Fibroblast of skin of scalp (primary cell): ENCODE measurements around the gene CDC42BPG.
"Not testable (repeated sequence)": the region's sequence is repeated elsewhere in the genome, so short reads cannot be mapped to it uniquely, and the experiment has no call there.

ENCODE experiments used
- DNase-seq: peaks from one replicate; pipeline ENCODE4 v3.0.0-alpha.2; 2013

CDC42BPG gene

DNA sequence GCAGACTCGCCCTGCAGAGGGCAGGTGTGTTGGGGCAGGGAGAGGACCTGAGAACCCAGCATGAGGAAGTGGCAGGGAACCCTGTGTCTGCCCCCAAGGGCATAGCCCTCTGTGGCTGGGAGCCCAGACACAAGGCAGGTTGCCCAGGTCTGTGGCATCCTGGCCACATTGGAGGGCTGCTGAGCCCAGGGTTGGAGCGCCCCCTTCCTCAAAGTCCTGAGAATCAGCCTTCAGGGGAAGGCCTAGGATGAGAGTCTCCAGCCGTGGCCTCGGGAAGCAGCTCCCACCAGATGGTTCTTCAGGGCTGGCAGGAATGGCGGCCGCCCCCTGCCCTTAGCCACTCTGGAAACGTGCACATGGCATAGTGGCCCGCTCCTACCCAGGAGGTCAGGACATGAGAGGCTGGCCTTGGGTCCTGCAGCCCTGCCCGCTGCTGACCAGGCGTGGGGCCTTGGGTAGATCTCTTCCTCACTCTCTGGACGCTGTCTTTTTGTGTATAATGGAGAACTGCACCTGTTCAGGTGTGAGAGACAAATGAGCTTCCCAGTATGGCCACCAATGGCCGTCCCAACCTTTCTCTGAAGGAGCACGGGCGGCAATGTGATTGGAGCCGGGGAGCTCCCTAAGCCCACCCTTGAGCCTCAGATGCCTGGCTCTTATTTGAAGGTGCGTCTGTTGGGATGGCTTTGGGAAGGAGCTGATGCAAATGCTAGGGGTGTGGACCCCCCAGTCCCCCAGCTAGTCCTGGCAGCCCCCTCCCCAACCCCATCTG lies 4.6 kb upstream of the CDC42BPG start:
- no peak for DNase-seq

DNA sequence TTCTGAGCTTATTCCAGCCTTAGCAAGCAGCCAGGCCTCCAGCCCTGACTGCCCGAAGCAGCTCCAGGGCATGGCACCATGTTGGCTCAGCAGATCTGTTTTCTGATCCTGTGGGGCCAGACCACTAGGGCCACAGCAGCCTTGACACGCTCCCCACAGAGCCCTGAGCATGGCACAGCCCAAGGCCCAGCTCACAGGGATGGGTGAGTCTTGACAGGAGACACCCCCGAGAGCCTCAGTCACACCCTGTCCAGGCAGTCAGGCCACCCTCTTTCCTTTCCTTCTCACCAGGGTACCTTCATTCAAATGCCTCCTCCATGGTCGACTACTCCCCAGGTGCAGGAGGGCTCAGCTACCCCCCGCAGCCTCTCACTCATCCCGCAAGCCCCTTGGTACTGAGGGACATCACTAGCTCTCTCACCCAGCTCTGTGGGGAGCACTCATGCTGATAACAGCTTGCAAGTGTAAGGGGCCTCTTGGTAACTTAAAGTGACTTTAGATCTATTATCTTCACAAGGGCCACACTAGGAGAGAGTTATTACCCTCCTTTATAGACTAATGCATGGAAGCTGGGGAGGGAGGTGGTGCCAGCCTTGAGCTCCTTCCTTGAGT lies 3.9 kb upstream of the CDC42BPG start:
- no peak for DNase-seq

DNA sequence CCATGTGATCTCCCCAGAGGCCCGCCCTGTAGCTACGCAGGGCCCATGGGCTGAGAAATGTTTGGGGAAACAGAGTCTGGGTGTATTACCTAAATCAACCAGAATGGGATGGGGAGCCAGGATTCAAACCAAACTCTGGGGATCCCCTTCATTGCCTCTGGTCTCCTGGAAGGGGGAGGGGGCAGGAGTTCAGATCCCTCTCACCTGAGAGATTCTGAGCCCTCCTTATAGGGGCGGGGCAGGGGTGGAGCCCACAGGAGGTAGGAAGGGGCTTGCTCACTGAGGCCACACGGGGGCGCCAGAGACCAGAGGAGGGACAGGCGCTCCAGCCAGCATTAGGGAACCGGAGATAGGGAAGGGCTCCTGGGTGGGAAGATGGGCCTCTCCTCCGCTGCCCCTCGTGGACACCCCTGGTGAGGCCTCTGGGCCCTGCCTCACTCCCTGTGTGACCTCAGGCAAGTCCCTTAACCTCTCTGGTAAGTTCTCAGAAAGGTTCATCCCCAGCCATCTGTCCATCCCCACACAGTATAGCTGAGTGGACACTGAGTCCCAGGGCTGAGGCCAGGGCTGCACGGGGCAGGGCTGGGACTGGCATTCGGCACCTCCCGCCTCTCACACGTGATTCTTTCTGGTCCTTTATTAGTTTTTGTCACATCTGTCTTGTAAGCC lies 2.7 kb upstream of the CDC42BPG start:
- peak; percentile 92 for DNase-seq

GRCh38 chr11:64845776-64846129 lies 1.3 kb upstream of the CDC42BPG start:
- DNase-seq = not testable (repeated sequence)

- DNase-seq = no peak
These were observed 799 bp upstream of the CDC42BPG start for GRCh38 chr11:64845129-64845775.

DNA sequence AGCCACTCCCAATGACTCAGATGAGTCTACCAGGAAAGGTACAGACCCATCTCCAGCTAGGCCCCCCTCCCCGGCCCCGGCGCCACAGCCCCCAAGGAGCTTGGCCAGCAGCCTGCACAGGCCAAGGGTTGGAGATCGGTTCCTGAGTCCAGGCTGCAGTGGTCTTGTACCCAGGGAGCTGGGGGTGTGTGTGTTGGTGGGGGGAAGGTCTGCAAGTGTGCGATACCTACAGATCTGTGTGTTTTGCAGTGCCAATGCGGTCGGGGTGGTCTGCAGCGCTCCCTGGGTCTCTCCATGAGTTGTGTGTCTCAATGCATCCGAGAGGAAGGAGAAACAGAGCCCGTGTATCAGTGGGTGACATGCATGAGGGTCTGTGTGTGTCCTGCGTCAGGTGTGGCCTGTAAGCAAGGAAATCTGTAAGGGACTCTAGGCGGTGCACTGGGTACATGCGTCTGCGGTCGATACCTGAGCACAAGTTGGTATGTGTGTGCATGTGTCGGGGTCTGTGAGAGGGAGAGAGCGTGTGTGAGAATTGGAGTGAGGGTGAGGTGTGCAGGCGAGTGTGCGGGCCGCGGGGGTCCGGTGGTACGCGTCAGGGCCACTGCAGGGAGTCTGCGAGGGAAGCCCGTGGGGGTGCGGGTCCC lies 645 bp downstream of the CDC42BPG start:
- DNase-seq = no peak

DNA sequence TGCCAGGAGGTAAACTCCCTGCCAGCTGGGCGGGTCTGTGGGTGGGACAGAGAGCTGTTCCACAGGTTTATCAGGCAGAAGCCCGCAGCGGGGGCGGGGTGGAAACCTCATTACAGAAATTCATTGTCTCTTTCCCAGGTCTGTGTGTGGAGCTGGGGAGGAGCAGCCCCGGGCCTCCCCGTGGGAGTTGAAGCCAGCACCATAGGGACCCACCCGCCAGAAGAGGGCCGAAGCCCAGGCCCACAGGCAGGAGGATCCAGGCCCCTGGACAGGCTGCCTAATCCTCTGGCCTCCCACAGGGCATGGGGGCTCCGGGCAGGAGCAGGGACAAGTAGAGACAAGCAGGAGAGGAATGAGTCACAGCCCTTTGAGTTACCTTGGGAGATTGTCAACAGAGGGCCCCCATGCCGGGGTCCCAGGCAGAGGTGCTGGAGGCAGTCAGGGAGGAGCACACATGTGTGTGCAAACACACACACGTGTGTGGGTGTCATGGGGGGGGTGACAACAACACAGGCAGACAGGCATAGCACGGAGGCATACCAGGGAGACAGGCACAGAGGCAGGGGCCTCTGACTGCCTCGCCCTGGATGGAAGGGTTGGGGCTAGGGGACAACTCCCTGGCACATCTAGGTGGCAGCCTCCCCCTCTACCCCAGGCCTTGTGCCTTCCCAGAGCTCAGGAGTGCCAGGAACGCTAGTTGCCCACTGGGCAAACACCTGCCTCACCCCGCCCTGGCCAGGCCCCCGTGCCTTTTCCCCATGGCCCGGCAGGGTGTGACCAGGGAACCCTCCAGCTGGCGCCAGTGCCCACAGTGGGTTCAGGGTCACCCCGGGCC lies 1.4 kb downstream of the CDC42BPG start:
- DNase-seq = no peak

- DNase-seq = no peak
These were observed 2.1 kb downstream of the CDC42BPG start for GRCh38 chr11:64842366-64842759.

- no peak for DNase-seq
These were observed 2.7 kb downstream of the CDC42BPG start for GRCh38 chr11:64841592-64842365.

GRCh38 chr11:64839887-64840782 lies 4.3 kb downstream of the CDC42BPG start:
- no peak for DNase-seq

GRCh38 chr11:64839335-64839734 lies 5.1 kb downstream of the CDC42BPG start:
- DNase-seq = no peak

DNA sequence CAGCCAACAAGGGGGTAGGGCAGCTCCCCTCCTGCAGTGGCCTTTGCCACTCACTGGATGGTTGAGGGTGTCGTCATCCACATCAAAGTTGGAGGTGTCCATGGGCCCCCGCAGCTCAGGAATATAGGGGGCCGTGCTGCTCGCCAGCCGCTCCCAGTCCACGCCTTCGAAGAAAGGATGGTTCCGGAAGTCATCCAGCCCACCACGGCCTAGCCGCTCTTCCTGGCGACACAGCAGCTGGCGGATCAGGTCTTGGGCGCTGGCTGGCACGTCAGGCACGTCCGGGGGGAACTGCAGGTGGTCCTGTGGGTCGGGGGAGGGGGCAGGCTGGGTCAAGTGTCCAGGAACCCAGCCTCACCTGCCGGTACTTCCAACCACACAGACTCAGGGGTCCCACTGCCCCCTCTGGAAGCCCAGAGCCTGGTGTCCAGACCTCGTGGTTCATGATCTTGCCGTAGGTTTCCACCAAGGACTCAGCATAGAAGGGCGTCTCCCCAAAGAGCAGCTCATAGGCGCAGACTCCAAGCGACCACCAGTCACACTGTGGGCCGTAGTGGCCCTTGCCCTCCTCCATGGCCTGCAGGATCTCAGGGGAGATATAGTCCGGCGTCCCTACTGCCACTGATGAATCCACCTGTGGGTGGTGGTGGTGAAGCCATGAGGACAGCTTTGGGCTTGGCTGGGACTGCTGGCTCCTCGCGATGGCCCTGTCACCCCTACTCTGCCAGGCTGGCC lies 5.7 kb downstream of the CDC42BPG start:
- DNase-seq = no peak

DNA sequence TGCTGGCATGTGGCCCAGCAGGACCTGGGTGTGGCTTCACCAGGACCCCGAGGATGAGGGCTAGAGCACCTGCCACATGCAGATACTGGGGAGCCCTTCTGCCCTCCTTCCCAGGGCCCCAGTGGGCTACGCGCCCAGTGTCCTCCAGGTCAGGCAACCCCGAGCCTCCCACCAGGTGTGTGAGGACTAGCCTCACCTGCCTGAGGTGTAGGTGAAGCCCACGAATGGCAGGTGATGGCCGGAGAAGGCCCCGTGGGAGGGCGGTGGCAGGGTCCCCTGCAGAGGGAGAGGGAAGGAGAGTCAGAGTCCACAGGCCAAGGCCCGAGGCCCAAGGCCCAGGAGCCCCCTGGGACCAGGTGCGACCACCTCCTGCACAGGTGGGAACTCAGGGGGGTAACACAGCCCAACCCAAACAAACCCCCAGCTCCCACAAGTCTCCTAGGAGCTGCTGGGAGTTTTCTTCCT lies 6.5 kb downstream of the CDC42BPG start:
- DNase-seq = no peak

GRCh38 chr11:64836448-64837072 lies 7.9 kb downstream of the CDC42BPG start:
- no peak for DNase-seq

- DNase-seq = no peak
These were observed 8.6 kb downstream of the CDC42BPG start for GRCh38 chr11:64835616-64836447.

- DNase-seq = no peak
These were observed 9.5 kb downstream of the CDC42BPG start for GRCh38 chr11:64834723-64835615.
